Hepatocyte (in vitro differentiated cells): ENCODE data around the gene C11orf52. TPM values are rescaled to one million over a fixed set of nuclear protein-coding genes. Genes with fewer than 3 reads are reported as not detected.

Source experiments
- DNase-seq: peaks from one replicate; pipeline ENCODE4 v3.0.0-alpha.2; 2016; ENCODE audit warnings: low spot score
- H2AFZ ChIP-seq: fragments of 200-600 bp; sonication (generic); 2 replicates; pipeline ENCODE4 v1.6.0; 2016; ENCODE audit warnings: antibody characterized with exemption, mild to moderate bottlenecking
- H3K27ac ChIP-seq: fragments of 200-600 bp; sonication (generic); 2 replicates; pipeline ENCODE4 v1.5.1; 2016; ENCODE audit warnings: mild to moderate bottlenecking
- H3K27me3 ChIP-seq: fragments of 200-600 bp; sonication (generic); 2 replicates; pipeline ENCODE4 v1.6.1; 2016
- H3K36me3 ChIP-seq: fragments of 200-600 bp; sonication (generic); replicated peaks from 2 replicates; pipeline ENCODE4 v1.5.1; 2016; ENCODE audit warnings: low read depth; ENCODE audit not compliant: insufficient read depth
- H3K4me1 ChIP-seq: fragments of 200-600 bp; sonication (generic); 2 replicates; pipeline ENCODE4 v1.5.1; 2016; ENCODE audit warnings: mild to moderate bottlenecking, moderate library complexity; ENCODE audit not compliant: insufficient read depth
- H3K4me2 ChIP-seq: fragments of 200-600 bp; sonication (generic); 2 replicates; pipeline ENCODE4 v1.6.0; 2016
- H3K4me3 ChIP-seq: fragments of 200-600 bp; sonication (generic); 2 replicates; pipeline ENCODE4 v1.5.1; 2016; ENCODE audit warnings: mild to moderate bottlenecking
- H3K79me2 ChIP-seq: fragments of 200-600 bp; sonication (generic); 2 replicates; pipeline ENCODE4 v1.6.0; 2017; ENCODE audit warnings: mild to moderate bottlenecking
- H3K9me2 ChIP-seq: fragments of 200-600 bp; sonication (generic); replicated peaks from 2 replicates; pipeline ENCODE4 v1.6.0; 2017; ENCODE audit warnings: mild to moderate bottlenecking; ENCODE audit not compliant: insufficient read depth
- H3K9me3 ChIP-seq: fragments of 200-600 bp; sonication (generic); 2 replicates; pipeline ENCODE4 v1.5.1; 2016; ENCODE audit warnings: low read depth, mild to moderate bottlenecking
- H4K20me1 ChIP-seq: fragments of 200-600 bp; sonication (generic); 2 replicates; pipeline ENCODE4 v1.6.0; 2016; ENCODE audit warnings: mild to moderate bottlenecking; ENCODE audit not compliant: insufficient read depth, poor library complexity, severe bottlenecking
- EZH2 ChIP-seq: fragments of 200-600 bp; sonication (generic); IDR thresholded peaks from 2 replicates; pipeline ENCODE4 v1.6.1; 2016; ENCODE audit warnings: antibody characterized with exemption, mild to moderate bottlenecking, borderline replicate concordance
- EZH2phosphoT487 ChIP-seq: fragments of 200-600 bp; sonication (generic); IDR thresholded peaks from one replicate; pipeline ENCODE4 v1.6.1; 2018; ENCODE audit warnings: antibody characterized with exemption, mild to moderate bottlenecking, low read depth, moderate library complexity; ENCODE audit not compliant: unreplicated experiment, severe bottlenecking
- WGBS: methylation state at CpG from one replicate; pipeline ENCODE4 v1.1.6; 2016; ENCODE audit warnings: low lambda C conversion rate; ENCODE audit errors: missing lambda C conversion rate; 5-methylcytosine and 5-hydroxymethylcytosine counted together
- polyA plus RNA-seq: library from polyadenylated mRNA; unstranded; fragments of >200 nt; fragmentation: Nextera tagmentation; extraction: Ambion mirVana; gene quantifications from 2 replicates; pipeline ENCODE4 v1.2.1, GENCODE V29; 2016
- total RNA-seq: library from RNA; depleted of rRNA; stranded (reverse); fragments of >200 nt; gene quantifications from 2 replicates; pipeline ENCODE4 v1.2.3, GENCODE V29; 2014
- TF ChIP-seq, protein P1 (sequence below): fragments of 200-600 bp; sonication (generic); IDR thresholded peaks from 2 replicates; pipeline ENCODE4 v1.5.1; 2016; ENCODE audit warnings: antibody characterized with exemption, mild to moderate bottlenecking; ENCODE audit not compliant: poor library complexity

C11orf52 gene
- total and polyA plus RNA-seq, 2 experiments from 2014 or later = 14.8 to 23.7 TPM

- Histone ChIP-seq H3K27me3 (no peaks in the 10 kb centered on the region), H3K79me2 (peaks cover 3% of the 10 kb centered on the region), H3K27ac (no peak overlapping the region), H3K4me3 (no peak overlapping the region), H3K4me2 (no peak overlapping the region), H3K9me3 (no peaks in the 10 kb centered on the region), H2AFZ (no peak overlapping the region), H3K36me3 (no peaks in the 10 kb centered on the region), H3K4me1 (peaks cover 18% of the 10 kb centered on the region), H3K9me2 (no peaks in the 10 kb centered on the region), H4K20me1 (no peaks in the 10 kb centered on the region)
- TF ChIP-seq EZH2phosphoT487 = no peak
- TF ChIP-seq, protein P1, sequence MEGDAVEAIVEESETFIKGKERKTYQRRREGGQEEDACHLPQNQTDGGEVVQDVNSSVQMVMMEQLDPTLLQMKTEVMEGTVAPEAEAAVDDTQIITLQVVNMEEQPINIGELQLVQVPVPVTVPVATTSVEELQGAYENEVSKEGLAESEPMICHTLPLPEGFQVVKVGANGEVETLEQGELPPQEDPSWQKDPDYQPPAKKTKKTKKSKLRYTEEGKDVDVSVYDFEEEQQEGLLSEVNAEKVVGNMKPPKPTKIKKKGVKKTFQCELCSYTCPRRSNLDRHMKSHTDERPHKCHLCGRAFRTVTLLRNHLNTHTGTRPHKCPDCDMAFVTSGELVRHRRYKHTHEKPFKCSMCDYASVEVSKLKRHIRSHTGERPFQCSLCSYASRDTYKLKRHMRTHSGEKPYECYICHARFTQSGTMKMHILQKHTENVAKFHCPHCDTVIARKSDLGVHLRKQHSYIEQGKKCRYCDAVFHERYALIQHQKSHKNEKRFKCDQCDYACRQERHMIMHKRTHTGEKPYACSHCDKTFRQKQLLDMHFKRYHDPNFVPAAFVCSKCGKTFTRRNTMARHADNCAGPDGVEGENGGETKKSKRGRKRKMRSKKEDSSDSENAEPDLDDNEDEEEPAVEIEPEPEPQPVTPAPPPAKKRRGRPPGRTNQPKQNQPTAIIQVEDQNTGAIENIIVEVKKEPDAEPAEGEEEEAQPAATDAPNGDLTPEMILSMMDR = no peak
- no peak for TF ChIP-seq EZH2
- WGBS = 87% methylated on average over 3 of the region's 3 CpGs
- no peak for DNase-seq
Measured at GRCh38 chr11:111946499-111946898, 27.8 kb downstream of the C11orf52 start.

GRCh38 chr11:111947143-111947542, 28.4 kb downstream of the C11orf52 start:
- Histone ChIP-seq H3K4me3 (no peak overlapping the region), H3K9me3 (no peaks in the 10 kb centered on the region), H3K36me3 (no peaks in the 10 kb centered on the region), H4K20me1 (no peaks in the 10 kb centered on the region), H2AFZ (no peak overlapping the region), H3K27me3 (no peaks in the 10 kb centered on the region), H3K79me2 (peaks cover 3% of the 10 kb centered on the region), H3K4me2 (no peak overlapping the region), H3K4me1 (peaks cover 18% of the 10 kb centered on the region), H3K27ac (no peak overlapping the region), H3K9me2 (no peaks in the 10 kb centered on the region)
- no peak for DNase-seq
- TF ChIP-seq EZH2 = no peak
- TF ChIP-seq EZH2phosphoT487 = no peak
- TF ChIP-seq, protein P1 = no peak

GRCh38 chr11:111949519-111950426, 31.1 kb downstream of the C11orf52 start:
- DNase-seq = no peak
- Histone ChIP-seq H3K9me3 (no peaks in the 10 kb centered on the region), H3K4me3 (no peak overlapping the region), H3K9me2 (no peaks in the 10 kb centered on the region), H2AFZ (no peak overlapping the region), H3K36me3 (no peaks in the 10 kb centered on the region), H3K4me1 (peaks cover 5% of the 10 kb centered on the region), H3K79me2 (peaks cover 3% of the 10 kb centered on the region), H3K27ac (no peak overlapping the region), H4K20me1 (no peaks in the 10 kb centered on the region), H3K27me3 (no peaks in the 10 kb centered on the region), H3K4me2 (no peak overlapping the region)
- TF ChIP-seq, protein P1 = no peak
- TF ChIP-seq EZH2phosphoT487 (no peak), EZH2 (no peak)
- 75% methylated on average over 7 of the region's 7 CpGs for WGBS
